ENCODE results near the gene MED15.

The MED15 gene

GRCh38 chr22:20573176-20573832 is 65.9 kb downstream of the MED15 start:
- DNase-seq, result no peak

- peak; percentile 12 for DNase-seq
These were observed 66.6 kb downstream of the MED15 start for GRCh38 chr22:20573833-20574615.

- DNase-seq, result no peak
These were observed 67.5 kb downstream of the MED15 start for GRCh38 chr22:20574920-20575353.

- DNase-seq, result no peak
These were observed 68.5 kb downstream of the MED15 start for GRCh38 chr22:20575724-20576444.

- no peak for DNase-seq
These were observed 69.0 kb downstream of the MED15 start for GRCh38 chr22:20576445-20576816.

- DNase-seq, result no peak
These were observed 69.6 kb downstream of the MED15 start for GRCh38 chr22:20577045-20577444.

- no peak for DNase-seq
These were observed 70.2 kb downstream of the MED15 start for GRCh38 chr22:20577549-20577975.

GRCh38 chr22:20578192-20578591 is 70.8 kb downstream of the MED15 start:
- DNase-seq, result no peak

GRCh38 chr22:20578707-20579106 is 71.3 kb downstream of the MED15 start:
- DNase-seq, result no peak

GRCh38 chr22:20579273-20580120 is 72.1 kb downstream of the MED15 start:
- DNase-seq, result no peak

GRCh38 chr22:20580179-20580578 is 72.8 kb downstream of the MED15 start:
- DNase-seq, result no peak

- no peak for DNase-seq
These were observed 73.4 kb downstream of the MED15 start for GRCh38 chr22:20580611-20581502.

GRCh38 chr22:20581503-20582170 is 74.2 kb downstream of the MED15 start:
- DNase-seq, result no peak

GRCh38 chr22:20582171-20582511 is 74.7 kb downstream of the MED15 start:
- no peak for DNase-seq

GRCh38 chr22:20582520-20583361 is 75.3 kb downstream of the MED15 start:
- DNase-seq, result no peak

GRCh38 chr22:20583471-20583922 is 76.1 kb downstream of the MED15 start:
- DNase-seq, result no peak

- no peak for DNase-seq
These were observed 76.8 kb downstream of the MED15 start for GRCh38 chr22:20584029-20584871.

- no peak for DNase-seq
These were observed 77.6 kb downstream of the MED15 start for GRCh38 chr22:20584872-20585638.
